CD14-positive monocyte (primary cell): ENCODE results near the gene PCSK4. TPM values are rescaled to one million over a fixed set of nuclear protein-coding genes. Genes with fewer than 3 reads are reported as not detected.
A peak's percentile ranks its signal among the peaks of the same experiment; 100 is the strongest.

Experiments used
- DNase-seq, 3 donors: peaks; one replicate each; pipeline ENCODE4 v3.0.0-alpha.2; 2011 to 2022
- H2AFZ ChIP-seq: 2 replicates; pipeline ENCODE4 v1.6.0; 2012; ENCODE audit warnings: mild to moderate bottlenecking, low read depth, low read length, inconsistent platforms; ENCODE audit not compliant: insufficient read depth, poor library complexity, severe bottlenecking
- H3K27ac ChIP-seq, 2 donors: 1 replicate in 1 of 2; 2 replicates in 1 of 2; pipeline ENCODE4 v1.5.1; 2012 to 2013; ENCODE audit warnings: low read length in 2 of 2, control low read depth in 1 of 2, inconsistent platforms in 1 of 2, low read depth in 1 of 2, mild to moderate bottlenecking in 1 of 2
- H3K27me3 ChIP-seq, 2 donors: one replicate each; pipeline versions ENCODE4 v1.6.0 to v1.6.1; 2011 to 2013; ENCODE audit warnings: low read length in 2 of 2; ENCODE audit not compliant: control insufficient read depth in 2 of 2, insufficient read depth in 2 of 2
- H3K36me3 ChIP-seq, 2 donors: replicated peaks in 1 of 2; 1 replicate in 1 of 2; 2 replicates in 1 of 2; pipeline versions ENCODE4 v1.5.1 to v1.6.1; 2012 to 2013; ENCODE audit warnings: low read length in 2 of 2, control low read depth in 1 of 2, inconsistent platforms in 1 of 2, mild to moderate bottlenecking in 1 of 2; ENCODE audit not compliant: insufficient read depth in 2 of 2, control insufficient read depth in 1 of 2
- H3K4me1 ChIP-seq, 2 donors: 1 replicate in 1 of 2; 2 replicates in 1 of 2; pipeline versions ENCODE4 v1.5.1 to v1.6.1; 2012 to 2013; ENCODE audit warnings: low read length in 2 of 2, control low read depth in 1 of 2, inconsistent platforms in 1 of 2, mild to moderate bottlenecking in 1 of 2, moderate library complexity in 1 of 2; ENCODE audit not compliant: insufficient read depth in 2 of 2, control insufficient read depth in 1 of 2
- H3K4me2 ChIP-seq: replicated peaks from 2 replicates; pipeline ENCODE3; 2012; ENCODE audit warnings: low read length, moderate library complexity, mild to moderate bottlenecking; ENCODE audit not compliant: poor library complexity, severe bottlenecking; ENCODE audit errors: extremely low read depth
- H3K4me3 ChIP-seq, 3 experiments: fragments of 200-600 bp in 1 of 3; sonication (generic) in 1 of 3; replicated peaks in 1 of 3; 1 replicate in 2 of 3; 2 replicates in 1 of 3; pipeline ENCODE4 v1.5.1; 2011 to 2013; ENCODE audit warnings: low read length in 3 of 3, mild to moderate bottlenecking in 3 of 3, control low read depth in 2 of 3, low read depth in 2 of 3, inconsistent platforms in 1 of 3, moderate library complexity in 1 of 3
- H3K79me2 ChIP-seq: 2 replicates; pipeline ENCODE4 v1.6.0; 2012; ENCODE audit warnings: mild to moderate bottlenecking, control low read depth, inconsistent platforms, low read length, moderate library complexity; ENCODE audit not compliant: insufficient read depth
- H3K9ac ChIP-seq: 2 replicates; pipeline ENCODE4 v1.6.0; 2017; ENCODE audit warnings: low read length, mild to moderate bottlenecking; ENCODE audit not compliant: insufficient read depth, poor library complexity, severe bottlenecking
- H3K9me3 ChIP-seq, 2 donors: replicated peaks in 1 of 2; 1 replicate in 1 of 2; 2 replicates in 1 of 2; pipeline versions ENCODE4 v1.5.1 to v1.6.1; 2012 to 2013; ENCODE audit warnings: low read length in 2 of 2, control low read depth in 1 of 2; ENCODE audit not compliant: control insufficient read depth in 1 of 2, insufficient read depth in 1 of 2
- H4K20me1 ChIP-seq: 2 replicates; pipeline ENCODE4 v1.6.0; 2012; ENCODE audit warnings: mild to moderate bottlenecking, low read length, control low read depth, moderate library complexity; ENCODE audit not compliant: insufficient read depth
- H3K27ac Mint-ChIP-seq, 7 donors: one replicate each; pipeline ENCODE4 v1.8.0; 2020; ENCODE audit warnings: mild to moderate bottlenecking in 7 of 7, mixed read lengths in 7 of 7, moderate library complexity in 6 of 7, inconsistent platforms in 2 of 7
- H3K27me3 Mint-ChIP-seq, 3 donors: one replicate each; pipeline ENCODE4 v1.8.0; 2021 to 2022; ENCODE audit warnings: low read depth in 3 of 3, mild to moderate bottlenecking in 3 of 3, mixed read lengths in 3 of 3, moderate library complexity in 3 of 3, inconsistent platforms in 1 of 3
- H3K36me3 Mint-ChIP-seq, 2 donors: one replicate each; pipeline ENCODE4 v1.8.0; 2020; ENCODE audit warnings: mixed read lengths in 2 of 2, inconsistent platforms in 1 of 2, mild to moderate bottlenecking in 1 of 2
- H3K4me1 Mint-ChIP-seq: one replicate; pipeline ENCODE4 v1.8.0; 2020; ENCODE audit warnings: mild to moderate bottlenecking, mixed read lengths
- H3K4me3 Mint-ChIP-seq, 2 donors: one replicate each; pipeline ENCODE4 v1.8.0; 2020; ENCODE audit warnings: mild to moderate bottlenecking in 2 of 2, mixed read lengths in 2 of 2, moderate library complexity in 1 of 2
- H3K9me3 Mint-ChIP-seq, 7 donors: one replicate each; pipeline ENCODE4 v1.8.0; 2020 to 2022; ENCODE audit warnings: mixed read lengths in 7 of 7, mild to moderate bottlenecking in 6 of 7, moderate library complexity in 6 of 7, inconsistent platforms in 2 of 7
- CTCF ChIP-seq: fragments of 200-600 bp; IDR thresholded peaks from one replicate; pipeline ENCODE4 v1.8.0; 2022; ENCODE audit warnings: antibody characterized with exemption, mild to moderate bottlenecking
- WGBS: methylation state at CpG from one replicate; pipeline ENCODE4 v1.1.5; 2013; ENCODE audit warnings: missing lambda C conversion rate; ENCODE audit not compliant: insufficient coverage; 5-methylcytosine and 5-hydroxymethylcytosine counted together
- intact Hi-C, 2 donors: fragments of 100-400 bp; cut with micrococcal nuclease; formaldehyde crosslinking; loops; one replicate each; pipeline versions ENCODE4 v1.15.0 to v1.15.1; 2023
- polyA plus RNA-seq, 3 donors: library from polyadenylated mRNA; depleted of rRNA in 1 of 3; unstranded in 2 of 3; stranded (reverse) in 1 of 3; fragments of 300-500 nt in 2 of 3; fragments of >200 nt in 1 of 3; fragmentation: Illumina TruSeq in 2 of 3; gene quantifications; 1 replicate in 2 of 3; 2 replicates in 1 of 3; pipeline ENCODE4 v1.2.3, GENCODE V29; 2012 to 2021

Gene PCSK4
- polyA plus RNA-seq, 3 donors, result 0.34 to 1.0 TPM; not detected in 1

GRCh38 chr19:1503925-1504773 lies 14.0 kb upstream of the PCSK4 start:
- Histone ChIP-seq H3K27me3 (peaks cover 3 to 26% of the 10 kb centered on the region in 2 donors), H3K4me1 (peaks cover 8 to 13% of the 10 kb centered on the region in 2 donors), H3K9me3 (peaks cover 4 to 31% of the 10 kb centered on the region in 2 donors), H3K79me2 (no peaks in the 10 kb centered on the region), H3K4me2 (no peak overlapping the region), H3K27ac (no peak overlapping the region), H2AFZ (no peak overlapping the region), H4K20me1 (no peaks in the 10 kb centered on the region), H3K36me3 (no peaks in the 10 kb centered on the region), H3K9ac (no peak overlapping the region), H3K4me3 (no peak overlapping the region)
- intact Hi-C loops, result no loop called here
- Mint-ChIP-seq H3K9me3 (peaks cover 12 to 42% (median 28%) of the 10 kb centered on the region in 7 donors), H3K4me3 (peak overlapping the region in 1 of 2 donors; percentile 48), H3K27ac (no peak overlapping the region), H3K4me1 (peaks cover 5% of the 10 kb centered on the region), H3K36me3 (peaks cover 0 to 1% of the 10 kb centered on the region in 2 donors), H3K27me3 (peaks cover 32 to 57% (median 48%) of the 10 kb centered on the region in 3 donors)
- no peak for TF ChIP-seq CTCF
- no peak for DNase-seq
- WGBS, result 67% methylated on average over 12 of the region's 23 CpGs

- Mint-ChIP-seq H3K4me1 (peaks cover 5% of the 10 kb centered on the region), H3K27me3 (peaks cover 27 to 49% (median 41%) of the 10 kb centered on the region in 3 donors), H3K27ac (no peak overlapping the region), H3K36me3 (no peaks in the 10 kb centered on the region), H3K9me3 (peaks cover 9 to 36% (median 24%) of the 10 kb centered on the region in 7 donors), H3K4me3 (peak overlapping the region in 1 of 2 donors; percentile 48)
- peak; percentile 32 to 64 (median 37) for DNase-seq
- no peaks in the 10 kb centered on the region for H3K36me3 ChIP-seq
- peaks cover 4 to 25% of the 10 kb centered on the region in 2 donors for H3K9me3 ChIP-seq
- no peaks in the 10 kb centered on the region for H3K79me2 ChIP-seq
- intact Hi-C loops, result no loop called here
- H3K27me3 ChIP-seq, result peaks cover 3 to 21% of the 10 kb centered on the region in 2 donors
- no peak overlapping the region for H3K27ac ChIP-seq
- TF ChIP-seq CTCF, result peak; percentile 92
- no peak overlapping the region for H3K9ac ChIP-seq
- H4K20me1 ChIP-seq, result no peaks in the 10 kb centered on the region
- no peak overlapping the region for H3K4me3 ChIP-seq
- H3K4me2 ChIP-seq, result peak overlapping the region; percentile 12
- peaks cover 8 to 11% of the 10 kb centered on the region in 2 donors for H3K4me1 ChIP-seq
- peak overlapping the region; percentile 21 for H2AFZ ChIP-seq
- 10% methylated on average over 47 of the region's 49 CpGs for WGBS
Measured at GRCh38 chr19:1503089-1503924, 13.2 kb upstream of the PCSK4 start.
